Neural progenitor cell (in vitro differentiated cells): Measurements from ENCODE around the gene CIDEC.

Experiments
- CTCF ChIP-seq: fragments of 200-600 bp; sonication (generic); IDR thresholded peaks from 2 replicates; pipeline ENCODE4 v1.5.1; 2017; ENCODE audit warnings: antibody characterized with exemption, mild to moderate bottlenecking
- EZH2 ChIP-seq: fragments of 200-600 bp; sonication (generic); IDR thresholded peaks from 2 replicates; pipeline ENCODE4 v1.6.1; 2017; ENCODE audit warnings: antibody characterized with exemption, mild to moderate bottlenecking, moderate library complexity
- EZH2phosphoT487 ChIP-seq: fragments of 200-600 bp; sonication (generic); IDR thresholded peaks from 2 replicates; pipeline ENCODE4 v1.6.1; 2017; ENCODE audit warnings: antibody characterized with exemption

GRCh38 chr3:9891072-9891622 is 11.1 kb upstream of the CIDEC start:
- TF ChIP-seq CTCF (no peak), EZH2 (no peak), EZH2phosphoT487 (no peak)
